A673 (cell line): ENCODE measurements around the gene RTN4. TPM values are rescaled to one million over a fixed set of nuclear protein-coding genes. Genes with fewer than 3 reads are reported as not detected.

ENCODE experiments used
- BruUV-seq: library from RNA; stranded (reverse); fragments of 400-500 nt; replicated peaks from 2 replicates; lab custom pipeline; 2021; lab: Mats Ljungman, UMichigan
- CTCF ChIA-PET: fragments of 300-600 bp; sonication (Branson Sonifier 250); formaldehyde crosslinking; loops from one replicate; lab custom pipeline; 2022; ENCODE audit warnings: antibody characterized with exemption; lab: Charles Lee
- POLR2A ChIA-PET: fragments of 300-600 bp; sonication (Branson Sonifier 250); formaldehyde crosslinking; loops from one replicate; lab custom pipeline; 2022; ENCODE audit warnings: antibody characterized with exemption; ENCODE audit not compliant: low non-redundant PET; lab: Charles Lee
- DNase-seq: peaks from one replicate; pipeline ENCODE4 v3.0.0-alpha.2; 2015; ENCODE audit warnings: low spot score
- H3K27ac ChIP-seq: fragments of 200-600 bp; sonication (generic); 2 replicates; pipeline ENCODE4 v1.5.1; 2016; ENCODE audit warnings: mixed run types, low read depth, mild to moderate bottlenecking, mixed read lengths, antibody characterized with exemption, low read length; ENCODE audit not compliant: poor library complexity, severe bottlenecking
- H3K27me3 ChIP-seq: fragments of 200-600 bp; sonication (generic); replicated peaks from 2 replicates; pipeline ENCODE4 v1.6.1; 2017; ENCODE audit warnings: mixed run types, low read depth, mild to moderate bottlenecking, mixed read lengths, antibody characterized with exemption, low read length; ENCODE audit not compliant: insufficient read depth, poor library complexity
- H3K36me3 ChIP-seq: fragments of 200-600 bp; sonication (generic); 2 replicates; pipeline ENCODE4 v1.6.1; 2016; ENCODE audit warnings: mixed run types, mild to moderate bottlenecking, mixed read lengths, antibody characterized with exemption, low read length; ENCODE audit not compliant: insufficient read depth, poor library complexity, severe bottlenecking
- H3K4me1 ChIP-seq: fragments of 200-600 bp; sonication (generic); 2 replicates; pipeline ENCODE4 v1.6.1; 2017; ENCODE audit warnings: mixed run types, mild to moderate bottlenecking, mixed read lengths, antibody characterized with exemption, low read length; ENCODE audit not compliant: insufficient read depth, poor library complexity, severe bottlenecking
- H3K4me3 ChIP-seq: fragments of 200-600 bp; sonication (generic); 2 replicates; pipeline ENCODE4 v1.5.1; 2016; ENCODE audit warnings: low read depth, mixed run types, mild to moderate bottlenecking, mixed read lengths, low read length; ENCODE audit not compliant: poor library complexity, severe bottlenecking
- H3K9me3 ChIP-seq: fragments of 200-600 bp; sonication (generic); 2 replicates; pipeline ENCODE4 v1.6.1; 2016; ENCODE audit warnings: mixed run types, low read depth, mild to moderate bottlenecking, mixed read lengths, antibody characterized with exemption, low read length; ENCODE audit not compliant: poor library complexity, severe bottlenecking
- EZH2 ChIP-seq: fragments of 200-600 bp; sonication (generic); IDR thresholded peaks from 2 replicates; pipeline ENCODE4 v1.6.1; 2017; ENCODE audit warnings: borderline replicate concordance, low read depth, mild to moderate bottlenecking, mixed read lengths, antibody characterized with exemption, low read length; ENCODE audit not compliant: poor library complexity, severe bottlenecking
- intact Hi-C: fragments of 100-400 bp; cut with micrococcal nuclease; formaldehyde crosslinking; loops from one replicate; pipeline ENCODE4 v1.10.0; 2022; ENCODE audit not compliant: unreplicated experiment
- total RNA-seq: library from RNA; stranded (reverse); gene quantifications from 2 replicates; pipeline ENCODE4 v1.2.3, GENCODE V29; 2021
- TF ChIP-seq, protein P1 (sequence below): fragments of 300-800, 200-600 bp; sonication (generic); conservative IDR thresholded peaks from 2 replicates; pipeline ENCODE4 v1.5.1; 2017; ENCODE audit warnings: low read depth, mild to moderate bottlenecking, antibody characterized with exemption, low read length, moderate library complexity, mixed read lengths

The RTN4 gene
- total RNA-seq, 1 experiment from 2014 or later: 275 TPM

DNA sequence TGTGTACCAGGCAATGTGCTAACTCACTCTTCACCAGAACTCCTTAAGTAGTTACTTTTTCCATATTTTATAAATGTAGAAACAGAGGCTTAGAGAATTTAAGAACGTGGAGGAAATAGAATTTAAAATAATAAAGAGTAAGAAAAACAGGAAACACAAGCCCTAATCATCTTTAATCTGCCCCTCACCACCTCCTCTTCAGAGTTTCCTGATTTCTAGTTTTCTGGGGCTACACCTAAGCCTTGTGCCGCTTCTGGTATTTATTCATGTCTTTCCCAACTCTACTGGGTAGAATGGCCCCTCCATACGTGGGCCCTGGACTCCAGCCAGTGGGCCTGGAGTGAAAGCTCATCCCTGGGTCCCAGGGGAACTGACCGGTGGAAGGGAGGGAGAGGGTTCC, 85.4 kb downstream of the RTN4 start:
- peak overlapping the region; percentile 16 for H3K4me3 ChIP-seq
- no peaks in the 10 kb centered on the region for H3K9me3 ChIP-seq
- peaks cover 33% of the 10 kb centered on the region for H3K4me1 ChIP-seq
- ChIA-PET POLR2A (interaction anchor here (0.6 kb wide), 1 partner anchor 28 kb away, joined by 3 read pairs; no protein-coding TSS in a partner anchor), CTCF (no interaction called here)
- TF ChIP-seq, protein P1, sequence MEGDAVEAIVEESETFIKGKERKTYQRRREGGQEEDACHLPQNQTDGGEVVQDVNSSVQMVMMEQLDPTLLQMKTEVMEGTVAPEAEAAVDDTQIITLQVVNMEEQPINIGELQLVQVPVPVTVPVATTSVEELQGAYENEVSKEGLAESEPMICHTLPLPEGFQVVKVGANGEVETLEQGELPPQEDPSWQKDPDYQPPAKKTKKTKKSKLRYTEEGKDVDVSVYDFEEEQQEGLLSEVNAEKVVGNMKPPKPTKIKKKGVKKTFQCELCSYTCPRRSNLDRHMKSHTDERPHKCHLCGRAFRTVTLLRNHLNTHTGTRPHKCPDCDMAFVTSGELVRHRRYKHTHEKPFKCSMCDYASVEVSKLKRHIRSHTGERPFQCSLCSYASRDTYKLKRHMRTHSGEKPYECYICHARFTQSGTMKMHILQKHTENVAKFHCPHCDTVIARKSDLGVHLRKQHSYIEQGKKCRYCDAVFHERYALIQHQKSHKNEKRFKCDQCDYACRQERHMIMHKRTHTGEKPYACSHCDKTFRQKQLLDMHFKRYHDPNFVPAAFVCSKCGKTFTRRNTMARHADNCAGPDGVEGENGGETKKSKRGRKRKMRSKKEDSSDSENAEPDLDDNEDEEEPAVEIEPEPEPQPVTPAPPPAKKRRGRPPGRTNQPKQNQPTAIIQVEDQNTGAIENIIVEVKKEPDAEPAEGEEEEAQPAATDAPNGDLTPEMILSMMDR: no peak
- TF ChIP-seq EZH2: no peak
- no peak for DNase-seq
- intact Hi-C loops: no loop called here
- H3K27ac ChIP-seq: peak overlapping the region; percentile 83
- no peaks in the 10 kb centered on the region for H3K36me3 ChIP-seq
- TSS peak; percentile 56 for BruUV-seq
- H3K27me3 ChIP-seq: no peaks in the 10 kb centered on the region

DNA sequence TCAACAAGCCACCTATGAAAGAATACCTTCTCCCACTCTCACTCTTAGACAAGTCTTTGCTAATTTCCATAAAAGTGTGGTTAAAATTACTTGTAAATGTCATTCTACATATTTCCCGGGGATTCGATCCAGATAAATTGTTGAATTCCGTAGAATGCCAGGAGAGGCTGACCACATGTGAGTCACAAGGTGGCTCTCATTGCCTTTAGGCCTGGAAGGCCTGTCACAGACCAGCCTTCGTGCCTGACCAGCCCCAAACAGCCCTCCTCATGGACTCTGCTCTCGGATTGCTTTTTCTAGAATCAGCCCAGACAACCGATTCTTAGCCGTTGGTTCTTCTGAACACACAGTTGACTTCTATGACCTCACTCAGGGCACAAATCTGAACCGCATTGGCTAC, 86.0 kb downstream of the RTN4 start:
- POLR2A ChIA-PET: no interaction called here
- no peak for DNase-seq

DNA sequence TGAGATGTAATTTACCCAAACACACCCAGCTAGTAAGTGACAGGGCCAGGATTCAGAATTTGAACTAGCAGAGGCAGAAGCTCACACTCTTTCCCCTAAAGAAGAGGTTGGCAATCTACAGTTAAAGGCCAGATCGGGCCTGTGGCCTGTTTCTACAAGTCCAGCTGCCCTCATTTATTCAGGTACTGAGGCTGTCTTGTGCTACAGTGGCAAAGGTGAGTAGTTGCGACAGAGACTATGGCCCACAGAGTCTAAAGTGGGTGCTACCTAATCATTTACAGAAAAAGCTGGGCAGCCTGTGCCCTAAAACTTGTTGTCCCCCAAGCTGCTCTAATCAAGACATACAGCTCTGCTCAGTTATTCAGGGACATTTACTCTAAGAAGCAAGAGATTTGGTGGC, 86.8 kb downstream of the RTN4 start:
- H3K27ac ChIP-seq: no peak overlapping the region
- DNase-seq: no peak
- POLR2A ChIA-PET: no interaction called here

More for the DNA sequence above, 86.0 kb downstream of the RTN4 start:
- no peaks in the 10 kb centered on the region for H3K27me3 ChIP-seq
- peak overlapping the region; percentile 83 for H3K27ac ChIP-seq
- no peak overlapping the region for H3K4me3 ChIP-seq
- TF ChIP-seq, protein P1: no peak
- intact Hi-C loops: no loop called here
- H3K36me3 ChIP-seq: no peaks in the 10 kb centered on the region
- H3K9me3 ChIP-seq: no peaks in the 10 kb centered on the region
- CTCF ChIA-PET: no interaction called here
- BruUV-seq: no TSS peak
- peaks cover 33% of the 10 kb centered on the region for H3K4me1 ChIP-seq

More for the DNA sequence above, 86.8 kb downstream of the RTN4 start:
- intact Hi-C loops: no loop called here
- Histone ChIP-seq H3K36me3 (no peaks in the 10 kb centered on the region), H3K4me3 (no peak overlapping the region), H3K9me3 (no peaks in the 10 kb centered on the region), H3K4me1 (peaks cover 33% of the 10 kb centered on the region), H3K27me3 (no peaks in the 10 kb centered on the region)
- BruUV-seq: no TSS peak
- TF ChIP-seq EZH2: no peak
- TF ChIP-seq, protein P1: no peak
- CTCF ChIA-PET: no interaction called here
